ENCODE data around the gene TINAGL1. TPM values are rescaled to one million over a fixed set of nuclear protein-coding genes. Genes with fewer than 3 reads are reported as not detected.

The TINAGL1 gene
- total and polyA plus RNA-seq, 2 of the 13 experiments (the other 11 are each of a cell fraction or from before 2014, with no cell fraction given): 24.7 to 76.8 TPM

DNA sequence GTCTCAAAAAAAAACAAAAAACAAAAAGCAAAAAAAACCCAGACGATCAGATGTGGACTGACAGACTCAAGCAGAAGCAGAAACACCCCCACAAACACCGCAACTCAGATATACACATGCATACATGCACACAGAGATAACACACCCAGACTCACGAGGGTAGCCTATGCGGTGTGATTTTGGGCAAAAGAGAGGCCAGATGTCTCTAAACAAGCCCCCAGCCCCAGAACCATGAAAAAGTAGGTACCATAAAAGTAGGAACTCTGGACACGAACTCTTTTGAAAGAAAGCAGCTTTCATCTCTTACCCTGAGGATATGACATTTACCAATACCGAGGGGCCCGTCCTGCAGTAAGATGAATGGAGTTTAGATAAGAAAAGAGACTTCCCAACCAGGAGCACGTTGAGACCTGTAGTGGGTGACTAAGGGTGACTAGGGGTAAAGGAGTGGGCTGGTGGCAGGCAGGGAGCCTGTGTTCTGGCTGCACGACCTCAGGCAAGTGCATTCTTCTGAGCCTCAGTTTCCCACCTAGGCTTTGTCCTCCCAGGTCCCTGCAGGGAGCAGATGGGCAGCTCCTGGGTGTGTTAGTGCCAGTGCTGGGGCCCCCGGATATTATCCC lies 1.5 kb upstream of the TINAGL1 start (continued):
- TF ChIP-seq, protein P1, sequence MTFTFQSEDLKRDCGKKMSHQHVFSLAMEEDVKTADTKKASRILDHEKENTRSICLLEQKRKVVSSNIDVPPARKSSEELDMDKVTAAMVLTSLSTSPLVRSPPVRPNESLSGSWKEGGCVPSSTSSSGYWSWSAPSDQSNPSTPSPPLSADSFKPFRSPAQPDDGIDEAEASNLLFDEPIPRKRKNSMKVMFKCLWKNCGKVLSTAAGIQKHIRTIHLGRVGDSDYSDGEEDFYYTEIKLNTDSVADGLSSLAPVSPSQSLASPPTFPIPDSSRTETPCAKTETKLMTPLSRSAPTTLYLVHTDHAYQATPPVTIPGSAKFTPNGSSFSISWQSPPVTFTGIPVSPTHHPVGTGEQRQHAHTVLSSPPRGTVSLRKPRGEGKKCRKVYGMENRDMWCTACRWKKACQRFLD (CRISPR knock-in tag; IDR thresholded peaks at IDR 0.05; ENCODE audit: borderline replicate concordance): no peak
- TF ChIP-seq, protein P2, sequence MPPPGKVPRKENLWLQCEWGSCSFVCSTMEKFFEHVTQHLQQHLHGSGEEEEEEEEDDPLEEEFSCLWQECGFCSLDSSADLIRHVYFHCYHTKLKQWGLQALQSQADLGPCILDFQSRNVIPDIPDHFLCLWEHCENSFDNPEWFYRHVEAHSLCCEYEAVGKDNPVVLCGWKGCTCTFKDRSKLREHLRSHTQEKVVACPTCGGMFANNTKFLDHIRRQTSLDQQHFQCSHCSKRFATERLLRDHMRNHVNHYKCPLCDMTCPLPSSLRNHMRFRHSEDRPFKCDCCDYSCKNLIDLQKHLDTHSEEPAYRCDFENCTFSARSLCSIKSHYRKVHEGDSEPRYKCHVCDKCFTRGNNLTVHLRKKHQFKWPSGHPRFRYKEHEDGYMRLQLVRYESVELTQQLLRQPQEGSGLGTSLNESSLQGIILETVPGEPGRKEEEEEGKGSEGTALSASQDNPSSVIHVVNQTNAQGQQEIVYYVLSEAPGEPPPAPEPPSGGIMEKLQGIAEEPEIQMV (CRISPR knock-in tag; IDR thresholded peaks at IDR 0.05; ENCODE audit: low read depth): peak; percentile 15; the same call in 1 of the 2 replicates
- TF ChIP-seq ZNF569 (CRISPR knock-in tag; IDR thresholded peaks at IDR 0.05; ENCODE audit: borderline replicate concordance): 0 out of 2 replicates have a peak, but pooled peaks have one; percentile 5
- TF ChIP-seq, protein P3, sequence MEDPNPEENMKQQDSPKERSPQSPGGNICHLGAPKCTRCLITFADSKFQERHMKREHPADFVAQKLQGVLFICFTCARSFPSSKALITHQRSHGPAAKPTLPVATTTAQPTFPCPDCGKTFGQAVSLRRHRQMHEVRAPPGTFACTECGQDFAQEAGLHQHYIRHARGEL (CRISPR knock-in tag; IDR thresholded peaks at IDR 0.05): 0 out of 2 replicates have a peak, but pooled peaks have one; percentile 33
- no peak for TF ChIP-seq ZNF629 (CRISPR knock-in tag; conservative IDR thresholded peaks at IDR 0.05)
- TF ChIP-seq ZNF234 (CRISPR knock-in tag; conservative IDR thresholded peaks at IDR 0.05): no peak

DNA sequence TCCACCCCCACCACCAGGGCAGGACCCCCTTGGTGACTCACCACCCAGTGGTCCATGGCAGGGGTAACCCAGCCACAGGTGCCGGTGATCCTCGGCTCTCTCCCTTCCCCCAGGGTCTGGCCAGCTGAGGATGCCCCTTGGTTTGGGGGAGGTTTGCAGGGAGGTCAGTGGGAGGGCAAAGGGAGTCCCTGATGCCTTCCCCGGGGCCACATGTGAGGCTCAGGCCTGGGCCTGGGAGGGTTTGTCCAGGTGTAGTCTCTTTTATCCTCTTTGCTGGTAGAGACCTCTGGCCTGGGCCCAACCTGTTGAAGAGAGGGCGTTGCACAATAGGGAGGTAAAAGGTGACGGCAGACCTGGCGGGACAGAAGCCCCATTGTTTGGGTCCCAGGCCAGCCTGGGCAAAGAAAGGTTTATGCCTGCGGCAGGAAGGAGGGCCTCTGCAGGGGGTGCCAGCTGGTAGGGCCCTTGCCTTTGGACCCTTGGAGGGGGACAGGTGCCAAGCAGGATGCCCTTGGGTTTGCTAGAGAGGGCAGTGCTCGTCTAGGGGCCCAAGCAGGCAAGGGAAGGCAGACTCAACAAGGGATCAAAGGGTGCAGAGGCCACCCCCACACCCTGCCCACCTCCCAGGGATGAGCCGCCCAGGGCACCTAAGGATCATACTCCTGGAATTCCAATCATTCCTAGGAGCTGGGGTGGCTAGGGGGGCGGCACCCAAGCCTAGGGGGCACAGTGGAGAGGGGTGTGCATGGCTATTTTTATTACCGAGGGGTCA lies 760 bp upstream of the TINAGL1 start:
- no peaks in the 10 kb centered on the region for H4K20me1 ChIP-seq (ENCODE audit: insufficient read depth, low read length)
- FAIRE-seq (peak; percentile 90), ATAC-seq (peak; percentile 71), DNase-seq (ENCODE audit: low spot score) (peak; percentile 93)
- intact Hi-C loops (cut with micrococcal nuclease; ENCODE audit: unreplicated experiment) (no loop called here), in situ Hi-C loops (cut with HindIII; ENCODE audit: extremely low pct_ligation_motif_present, low pct_unique_long_range_greater_than_20kb) (no loop called here)
- no peaks in the 10 kb centered on the region; a peak in 1 of 5 replicates for H3K27me3 ChIP-seq (ENCODE audit: control insufficient read depth in 1 of 2, insufficient read depth in 2 of 2, low read length in 2 of 2)
- peak overlapping the region; percentile 94 for H3K27ac ChIP-seq (ENCODE audit: extremely low read length, insufficient read depth, low read length)
- WGBS (ENCODE audit: low lambda C conversion rate): 0% methylated on average over 2 of the region's 11 CpGs
- ChIA-PET CTCF (ENCODE audit: low intra/inter-chr PET ratio, low total read pairs) (no interaction called here), POLR2A (interaction anchor here (1.2 to 3.1 kb wide), 3 partner anchors 9 to 69 kb away, joined by 3 to 22 read pairs (median 5); partner anchors contain the start of gene PEF1)
- H3K36me3 ChIP-seq (replicated peaks in 1 of 2; ENCODE audit: control insufficient read depth in 1 of 2, insufficient read depth in 2 of 2, low read length in 2 of 2): peaks cover 0 to 3% of the 10 kb centered on the region in 2 experiments; a peak in 2 of 5 replicates
- H3K4me3 ChIP-seq (replicated peaks in 1 of 3; ENCODE audit: insufficient read depth in 1 of 3, low read depth in 2 of 3, low read length in 3 of 3): peak overlapping the region; percentile 69 to 84 (median 79)
- H3K79me2 ChIP-seq (ENCODE audit: insufficient read depth, low read length): peaks cover 21% of the 10 kb centered on the region
- no TSS peak for BruUV-seq (replicated peaks)
- no peak overlapping the region for H2AFZ ChIP-seq (ENCODE audit: low read length)
- no peaks in the 10 kb centered on the region for H3K9me3 ChIP-seq (ENCODE audit: low read length)
- H3K4me2 ChIP-seq (ENCODE audit: low read depth, low read length): peak overlapping the region; percentile 96
- peak overlapping the region; percentile 72 for H3K9ac ChIP-seq (ENCODE audit: insufficient read depth, low read depth, low read length)
- H3K4me1 ChIP-seq (ENCODE audit: insufficient read depth, low read length): peaks cover 87% of the 10 kb centered on the region
- TF ChIP-seq, protein P4, sequence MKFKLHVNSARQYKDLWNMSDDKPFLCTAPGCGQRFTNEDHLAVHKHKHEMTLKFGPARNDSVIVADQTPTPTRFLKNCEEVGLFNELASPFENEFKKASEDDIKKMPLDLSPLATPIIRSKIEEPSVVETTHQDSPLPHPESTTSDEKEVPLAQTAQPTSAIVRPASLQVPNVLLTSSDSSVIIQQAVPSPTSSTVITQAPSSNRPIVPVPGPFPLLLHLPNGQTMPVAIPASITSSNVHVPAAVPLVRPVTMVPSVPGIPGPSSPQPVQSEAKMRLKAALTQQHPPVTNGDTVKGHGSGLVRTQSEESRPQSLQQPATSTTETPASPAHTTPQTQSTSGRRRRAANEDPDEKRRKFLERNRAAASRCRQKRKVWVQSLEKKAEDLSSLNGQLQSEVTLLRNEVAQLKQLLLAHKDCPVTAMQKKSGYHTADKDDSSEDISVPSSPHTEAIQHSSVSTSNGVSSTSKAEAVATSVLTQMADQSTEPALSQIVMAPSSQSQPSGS (CRISPR knock-in tag; IDR thresholded peaks at IDR 0.05): 0 out of 2 replicates have a peak, but pooled peaks have one; percentile 31
- TF ChIP-seq, protein P5, sequence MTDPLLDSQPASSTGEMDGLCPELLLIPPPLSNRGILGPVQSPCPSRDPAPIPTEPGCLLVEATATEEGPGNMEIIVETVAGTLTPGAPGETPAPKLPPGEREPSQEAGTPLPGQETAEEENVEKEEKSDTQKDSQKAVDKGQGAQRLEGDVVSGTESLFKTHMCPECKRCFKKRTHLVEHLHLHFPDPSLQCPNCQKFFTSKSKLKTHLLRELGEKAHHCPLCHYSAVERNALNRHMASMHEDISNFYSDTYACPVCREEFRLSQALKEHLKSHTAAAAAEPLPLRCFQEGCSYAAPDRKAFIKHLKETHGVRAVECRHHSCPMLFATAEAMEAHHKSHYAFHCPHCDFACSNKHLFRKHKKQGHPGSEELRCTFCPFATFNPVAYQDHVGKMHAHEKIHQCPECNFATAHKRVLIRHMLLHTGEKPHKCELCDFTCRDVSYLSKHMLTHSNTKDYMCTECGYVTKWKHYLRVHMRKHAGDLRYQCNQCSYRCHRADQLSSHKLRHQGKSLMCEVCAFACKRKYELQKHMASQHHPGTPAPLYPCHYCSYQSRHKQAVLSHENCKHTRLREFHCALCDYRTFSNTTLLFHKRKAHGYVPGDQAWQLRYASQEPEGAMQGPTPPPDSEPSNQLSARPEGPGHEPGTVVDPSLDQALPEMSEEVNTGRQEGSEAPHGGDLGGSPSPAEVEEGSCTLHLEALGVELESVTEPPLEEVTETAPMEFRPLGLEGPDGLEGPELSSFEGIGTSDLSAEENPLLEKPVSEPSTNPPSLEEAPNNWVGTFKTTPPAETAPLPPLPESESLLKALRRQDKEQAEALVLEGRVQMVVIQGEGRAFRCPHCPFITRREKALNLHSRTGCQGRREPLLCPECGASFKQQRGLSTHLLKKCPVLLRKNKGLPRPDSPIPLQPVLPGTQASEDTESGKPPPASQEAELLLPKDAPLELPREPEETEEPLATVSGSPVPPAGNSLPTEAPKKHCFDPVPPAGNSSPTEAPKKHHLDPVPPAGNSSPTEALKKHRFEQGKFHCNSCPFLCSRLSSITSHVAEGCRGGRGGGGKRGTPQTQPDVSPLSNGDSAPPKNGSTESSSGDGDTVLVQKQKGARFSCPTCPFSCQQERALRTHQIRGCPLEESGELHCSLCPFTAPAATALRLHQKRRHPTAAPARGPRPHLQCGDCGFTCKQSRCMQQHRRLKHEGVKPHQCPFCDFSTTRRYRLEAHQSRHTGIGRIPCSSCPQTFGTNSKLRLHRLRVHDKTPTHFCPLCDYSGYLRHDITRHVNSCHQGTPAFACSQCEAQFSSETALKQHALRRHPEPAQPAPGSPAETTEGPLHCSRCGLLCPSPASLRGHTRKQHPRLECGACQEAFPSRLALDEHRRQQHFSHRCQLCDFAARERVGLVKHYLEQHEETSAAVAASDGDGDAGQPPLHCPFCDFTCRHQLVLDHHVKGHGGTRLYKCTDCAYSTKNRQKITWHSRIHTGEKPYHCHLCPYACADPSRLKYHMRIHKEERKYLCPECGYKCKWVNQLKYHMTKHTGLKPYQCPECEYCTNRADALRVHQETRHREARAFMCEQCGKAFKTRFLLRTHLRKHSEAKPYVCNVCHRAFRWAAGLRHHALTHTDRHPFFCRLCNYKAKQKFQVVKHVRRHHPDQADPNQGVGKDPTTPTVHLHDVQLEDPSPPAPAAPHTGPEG (CRISPR knock-in tag; IDR thresholded peaks at IDR 0.05): no peak

All from HepG2 (cell line).